ENCODE results near the gene NFYB. TPM values are rescaled to one million over a fixed set of nuclear protein-coding genes. Genes with fewer than 3 reads are reported as not detected.
"Not testable (repeated sequence)": the region's sequence is repeated elsewhere in the genome, so short reads cannot be mapped to it uniquely, and the experiment has no call there.

Gene NFYB
- total RNA-seq, 1 experiment from 2014 or later: 36.0 TPM

DNA sequence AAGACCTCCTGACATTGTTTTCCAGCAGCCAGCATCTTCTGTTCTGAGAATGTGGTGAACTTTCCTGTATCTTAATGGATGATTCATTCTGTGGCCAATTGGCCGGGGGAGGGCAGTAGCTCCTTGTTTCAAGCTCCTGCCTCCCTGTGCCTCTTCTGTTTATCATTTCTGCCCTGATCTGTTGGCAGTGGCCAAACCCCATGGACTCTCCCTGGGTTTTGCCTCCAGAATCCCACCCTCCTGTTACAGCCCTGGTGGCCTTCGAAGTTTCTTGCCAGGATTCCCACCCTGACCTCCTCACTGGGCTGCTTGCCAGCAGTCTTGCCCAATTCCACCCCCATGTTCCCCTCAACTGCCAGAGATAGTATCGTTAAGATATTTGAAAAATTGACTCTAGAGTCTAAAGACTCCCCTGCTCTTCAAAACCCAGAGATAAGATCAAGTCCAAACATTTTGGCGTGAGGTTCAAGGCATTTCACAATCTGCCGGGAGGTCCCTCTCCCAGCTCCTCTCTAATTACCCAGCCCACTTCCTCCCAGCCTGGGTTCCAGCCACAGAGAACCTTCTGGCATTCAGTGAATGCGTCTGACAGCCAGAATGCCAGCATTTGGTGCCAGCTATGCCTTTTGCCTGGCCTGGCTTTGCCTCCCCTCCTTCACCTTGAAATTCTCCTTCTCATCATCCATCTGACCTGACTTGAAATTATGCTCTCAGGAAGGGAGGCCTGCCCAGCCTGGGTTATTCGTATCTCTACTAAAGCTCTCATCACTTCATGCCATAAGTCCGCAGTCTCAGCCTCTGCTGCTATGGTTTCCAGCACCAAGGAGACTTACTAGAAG lies 39.9 kb upstream of the NFYB start:
- no peaks in the 10 kb centered on the region for H3K36me3 Mint-ChIP-seq (ENCODE audit: insufficient read depth, unreplicated experiment)
- CTCF ChIA-PET: interaction anchor here (0.6 to 1.1 kb wide), 6 partner anchors 10 to 248 kb away, joined by 3 to 5 read pairs (median 4); partner anchors contain the start of genes HSP90B1 and NFYB
- peak; percentile 63 for DNase-seq

DNA sequence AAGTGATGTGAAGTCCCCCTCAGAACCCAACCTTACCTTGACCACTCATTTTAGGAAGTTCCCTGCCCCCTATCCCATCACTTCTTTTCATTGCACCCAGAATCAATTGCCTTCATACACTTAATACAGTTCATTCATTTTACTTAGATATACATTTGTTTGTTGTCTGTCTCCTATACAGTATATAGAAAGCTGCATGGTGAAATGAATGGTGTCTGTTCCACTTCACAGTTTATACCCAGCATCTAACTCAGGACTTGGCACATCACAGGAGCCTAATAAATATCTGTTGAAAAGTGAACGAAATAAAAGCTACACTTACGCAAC lies 39.3 kb upstream of the NFYB start:
- DNase-seq: no peak
- Mint-ChIP-seq H3K9me3 (ENCODE audit: low read depth, unreplicated experiment) (no peaks in the 10 kb centered on the region), H3K4me3 (ENCODE audit: low read depth, unreplicated experiment) (no peak overlapping the region), H3K27me3 (ENCODE audit: unreplicated experiment) (no peaks in the 10 kb centered on the region), H3K4me1 (ENCODE audit: low read depth, unreplicated experiment) (peaks cover 15% of the 10 kb centered on the region), H3K27ac (ENCODE audit: unreplicated experiment) (no peak overlapping the region), H3K36me3 (ENCODE audit: insufficient read depth, unreplicated experiment) (no peaks in the 10 kb centered on the region)
- BruUV-seq (replicated peaks): no TSS peak
- CTCF ChIA-PET: interaction anchor here (0.6 to 1.1 kb wide), 6 partner anchors 10 to 247 kb away, joined by 3 to 5 read pairs (median 4); partner anchors contain the start of genes HSP90B1 and NFYB
- TF ChIP-seq, protein P1, sequence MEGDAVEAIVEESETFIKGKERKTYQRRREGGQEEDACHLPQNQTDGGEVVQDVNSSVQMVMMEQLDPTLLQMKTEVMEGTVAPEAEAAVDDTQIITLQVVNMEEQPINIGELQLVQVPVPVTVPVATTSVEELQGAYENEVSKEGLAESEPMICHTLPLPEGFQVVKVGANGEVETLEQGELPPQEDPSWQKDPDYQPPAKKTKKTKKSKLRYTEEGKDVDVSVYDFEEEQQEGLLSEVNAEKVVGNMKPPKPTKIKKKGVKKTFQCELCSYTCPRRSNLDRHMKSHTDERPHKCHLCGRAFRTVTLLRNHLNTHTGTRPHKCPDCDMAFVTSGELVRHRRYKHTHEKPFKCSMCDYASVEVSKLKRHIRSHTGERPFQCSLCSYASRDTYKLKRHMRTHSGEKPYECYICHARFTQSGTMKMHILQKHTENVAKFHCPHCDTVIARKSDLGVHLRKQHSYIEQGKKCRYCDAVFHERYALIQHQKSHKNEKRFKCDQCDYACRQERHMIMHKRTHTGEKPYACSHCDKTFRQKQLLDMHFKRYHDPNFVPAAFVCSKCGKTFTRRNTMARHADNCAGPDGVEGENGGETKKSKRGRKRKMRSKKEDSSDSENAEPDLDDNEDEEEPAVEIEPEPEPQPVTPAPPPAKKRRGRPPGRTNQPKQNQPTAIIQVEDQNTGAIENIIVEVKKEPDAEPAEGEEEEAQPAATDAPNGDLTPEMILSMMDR (IDR thresholded peaks at IDR 0.05; ENCODE audit: unreplicated experiment): no peak
- intact Hi-C loops (cut with micrococcal nuclease; ENCODE audit: unreplicated experiment): no loop called here

More for the DNA sequence above, 39.9 kb upstream of the NFYB start:
- no TSS peak for BruUV-seq (replicated peaks)
- no peaks in the 10 kb centered on the region for H3K27me3 Mint-ChIP-seq (ENCODE audit: unreplicated experiment)
- H3K4me3 Mint-ChIP-seq (ENCODE audit: low read depth, unreplicated experiment): no peak overlapping the region
- no peak overlapping the region for H3K27ac Mint-ChIP-seq (ENCODE audit: unreplicated experiment)
- TF ChIP-seq, protein P1 (IDR thresholded peaks at IDR 0.05; ENCODE audit: unreplicated experiment): no peak
- H3K9me3 Mint-ChIP-seq (ENCODE audit: low read depth, unreplicated experiment): no peaks in the 10 kb centered on the region
- intact Hi-C loops (cut with micrococcal nuclease; ENCODE audit: unreplicated experiment): no loop called here
- peaks cover 15% of the 10 kb centered on the region for H3K4me1 Mint-ChIP-seq (ENCODE audit: low read depth, unreplicated experiment)

DNA sequence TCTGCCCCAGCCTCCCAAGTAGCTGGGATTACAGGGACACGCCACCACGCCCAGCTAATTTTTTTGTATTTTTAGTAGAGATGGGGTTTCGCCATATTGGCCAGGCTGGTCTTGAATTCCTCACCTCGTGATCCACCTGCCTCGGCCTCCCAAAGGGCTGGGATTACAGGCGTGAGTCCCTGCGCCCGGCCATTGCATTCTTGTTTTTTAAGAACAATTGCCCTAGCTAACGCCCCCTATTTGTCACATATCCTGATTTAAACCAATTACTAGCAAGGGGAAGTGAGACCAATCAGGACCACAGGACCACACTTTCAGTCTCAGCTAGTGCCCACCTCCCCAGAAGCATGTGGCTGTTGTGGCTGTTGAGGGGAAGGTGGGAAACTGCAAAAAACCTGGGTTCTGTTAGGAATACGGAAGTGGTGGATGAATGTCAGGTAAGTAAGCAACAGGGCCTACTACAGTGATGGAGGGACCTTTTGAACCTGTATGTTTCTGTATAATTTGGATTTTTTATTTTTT lies 37.8 kb upstream of the NFYB start:
- Mint-ChIP-seq H3K9me3 (ENCODE audit: low read depth, unreplicated experiment) (no peaks in the 10 kb centered on the region), H3K4me1 (ENCODE audit: low read depth, unreplicated experiment) (peaks cover 15% of the 10 kb centered on the region), H3K4me3 (ENCODE audit: low read depth, unreplicated experiment) (no peak overlapping the region), H3K27me3 (ENCODE audit: unreplicated experiment) (no peaks in the 10 kb centered on the region), H3K36me3 (ENCODE audit: insufficient read depth, unreplicated experiment) (no peaks in the 10 kb centered on the region), H3K27ac (ENCODE audit: unreplicated experiment) (no peak overlapping the region)
- CTCF ChIA-PET: interaction anchor here (0.5 to 0.6 kb wide), 2 partner anchors 155 to 258 kb away, joined by 4 to 5 read pairs; no protein-coding TSS in a partner anchor
- intact Hi-C loops (cut with micrococcal nuclease; ENCODE audit: unreplicated experiment): no loop called here
- DNase-seq: no peak
- no TSS peak for BruUV-seq (replicated peaks)
- TF ChIP-seq, protein P1 (IDR thresholded peaks at IDR 0.05; ENCODE audit: unreplicated experiment): no peak

DNA sequence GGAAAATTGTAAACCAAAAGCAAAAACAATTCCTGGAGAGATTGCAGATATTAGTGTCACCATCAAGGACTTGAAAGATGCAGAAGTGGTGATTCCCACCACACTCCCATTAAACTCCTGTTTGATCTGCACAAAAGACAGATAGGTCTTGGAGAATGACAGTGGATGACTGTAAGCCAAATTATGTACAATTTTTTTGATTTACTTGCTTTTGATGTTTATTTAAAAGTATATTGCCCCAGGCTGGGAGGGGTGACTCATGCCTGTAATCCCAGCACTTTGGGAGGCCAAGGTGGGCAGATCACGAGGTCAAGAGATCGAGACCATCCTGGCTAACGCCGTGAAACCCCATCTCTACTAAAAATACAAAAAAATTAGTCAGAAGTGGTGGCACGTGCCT lies 35.8 kb upstream of the NFYB start:
- H3K27ac Mint-ChIP-seq (ENCODE audit: unreplicated experiment); BruUV-seq (replicated peaks); DNase-seq; H3K4me3 Mint-ChIP-seq (ENCODE audit: low read depth, unreplicated experiment); intact Hi-C loops (cut with micrococcal nuclease; ENCODE audit: unreplicated experiment); H3K27me3 Mint-ChIP-seq (ENCODE audit: unreplicated experiment); CTCF ChIA-PET; H3K36me3 Mint-ChIP-seq (ENCODE audit: insufficient read depth, unreplicated experiment); H3K9me3 Mint-ChIP-seq (ENCODE audit: low read depth, unreplicated experiment): not testable (repeated sequence)
- H3K4me1 Mint-ChIP-seq (ENCODE audit: low read depth, unreplicated experiment): peaks cover 15% of the 10 kb centered on the region

DNA sequence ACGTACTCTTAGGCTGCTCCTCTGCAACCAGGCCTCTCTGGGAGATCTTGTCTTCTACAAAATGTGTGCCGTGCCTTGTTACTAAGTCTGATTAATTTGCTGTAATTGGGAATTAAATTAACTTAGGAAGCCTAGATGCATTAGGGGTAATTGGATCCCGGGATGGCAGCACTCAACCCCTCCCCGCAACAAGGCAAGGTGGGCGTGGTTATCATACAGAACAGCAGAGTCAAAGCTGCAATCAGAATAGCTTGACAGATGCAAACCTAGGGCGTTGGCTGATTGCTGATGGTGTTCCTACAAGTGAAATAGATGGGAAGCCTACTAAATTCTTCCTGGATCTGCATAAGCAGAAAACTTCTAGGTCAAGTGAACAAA lies 34.5 kb upstream of the NFYB start:
- BruUV-seq (replicated peaks): no TSS peak
- CTCF ChIA-PET: no interaction called here
- no peaks in the 10 kb centered on the region for H3K36me3 Mint-ChIP-seq (ENCODE audit: insufficient read depth, unreplicated experiment)
- H3K27me3 Mint-ChIP-seq (ENCODE audit: unreplicated experiment): no peaks in the 10 kb centered on the region
- DNase-seq: no peak
- H3K27ac Mint-ChIP-seq (ENCODE audit: unreplicated experiment): no peak overlapping the region
- TF ChIP-seq, protein P1 (IDR thresholded peaks at IDR 0.05; ENCODE audit: unreplicated experiment): no peak
- intact Hi-C loops (cut with micrococcal nuclease; ENCODE audit: unreplicated experiment): no loop called here
- H3K4me1 Mint-ChIP-seq (ENCODE audit: low read depth, unreplicated experiment): peaks cover 4% of the 10 kb centered on the region
- no peak overlapping the region for H3K4me3 Mint-ChIP-seq (ENCODE audit: low read depth, unreplicated experiment)
- H3K9me3 Mint-ChIP-seq (ENCODE audit: low read depth, unreplicated experiment): no peaks in the 10 kb centered on the region

Measured in Calu3 (cell line).